GM23338 (cell line): Measurements from ENCODE around the gene NUP205. TPM values are rescaled to one million over a fixed set of nuclear protein-coding genes. Genes with fewer than 3 reads are reported as not detected.

Experiments
- ATAC-seq: fragments of 200-7000 bp; cut with Tn5 transposase; 3 replicates; pipeline ENCODE4 v1.9.1; 2020
- DNase-seq: peaks from one replicate; pipeline ENCODE4 v3.0.0-alpha.2; 2015; ENCODE audit warnings: low spot score
- H2AFZ ChIP-seq: fragments of 200-600 bp; sonication (generic); 2 replicates; pipeline ENCODE4 v1.8.0; 2016; ENCODE audit warnings: antibody characterized with exemption, mild to moderate bottlenecking, moderate library complexity
- H3F3A ChIP-seq: fragments of 200-600 bp; sonication (generic); replicated peaks from 2 replicates; pipeline ENCODE4 v1.8.0; 2017; ENCODE audit warnings: antibody characterized with exemption, mixed run types, low read depth
- H3K27ac ChIP-seq: fragments of 200-600 bp; sonication (generic); 2 replicates; pipeline ENCODE4 v1.6.1; 2016; ENCODE audit warnings: low read depth
- H3K27me3 ChIP-seq: fragments of 200-600 bp; sonication (generic); 2 replicates; pipeline ENCODE4 v1.8.0; 2016; ENCODE audit warnings: mild to moderate bottlenecking, mixed run types, moderate library complexity; ENCODE audit not compliant: insufficient read depth
- H3K36me3 ChIP-seq: fragments of 200-600 bp; sonication (generic); 2 replicates; pipeline ENCODE4 v1.8.0; 2016; ENCODE audit warnings: mild to moderate bottlenecking; ENCODE audit not compliant: insufficient read depth
- H3K4me1 ChIP-seq: fragments of 200-600 bp; sonication (generic); 2 replicates; pipeline ENCODE4 v1.8.0; 2016; ENCODE audit warnings: mild to moderate bottlenecking, moderate library complexity; ENCODE audit not compliant: insufficient read depth
- H3K4me2 ChIP-seq: fragments of 200-600 bp; sonication (generic); 2 replicates; pipeline ENCODE4 v1.7.1; 2017; ENCODE audit warnings: mixed run types
- H3K4me3 ChIP-seq: fragments of 200-600 bp; sonication (generic); 2 replicates; pipeline ENCODE4 v1.6.1; 2016; ENCODE audit warnings: mixed run types
- H3K79me2 ChIP-seq: fragments of 200-600 bp; sonication (generic); replicated peaks from 2 replicates; pipeline ENCODE4 v1.8.0; 2017; ENCODE audit warnings: mild to moderate bottlenecking; ENCODE audit not compliant: insufficient read depth
- H3K9me2 ChIP-seq: fragments of 200-600 bp; sonication (generic); 2 replicates; pipeline ENCODE4 v1.8.0; 2017; ENCODE audit not compliant: insufficient read depth
- H4K20me1 ChIP-seq: fragments of 200-600 bp; sonication (generic); replicated peaks from 2 replicates; pipeline ENCODE4 v1.8.0; 2017; ENCODE audit warnings: mild to moderate bottlenecking; ENCODE audit not compliant: insufficient read depth
- H3K27ac Mint-ChIP-seq: 2 replicates; pipeline ENCODE4 v1.8.0; 2020; ENCODE audit warnings: inconsistent platforms, mild to moderate bottlenecking, moderate library complexity, mixed read lengths
- H3K27me3 Mint-ChIP-seq: 3 replicates; pipeline ENCODE4 v1.8.0; 2022; ENCODE audit warnings: low read depth, mild to moderate bottlenecking, moderate library complexity, mixed read lengths, inconsistent platforms; ENCODE audit not compliant: insufficient read depth, poor library complexity
- H3K36me3 Mint-ChIP-seq: 3 replicates; pipeline ENCODE4 v1.8.0; 2021; ENCODE audit warnings: low read depth, mild to moderate bottlenecking, inconsistent platforms, moderate library complexity, mixed read lengths
- H3K4me1 Mint-ChIP-seq: 3 replicates; pipeline ENCODE4 v1.8.0; 2020; ENCODE audit warnings: mild to moderate bottlenecking, inconsistent platforms, mixed read lengths
- H3K4me3 Mint-ChIP-seq: 3 replicates; pipeline ENCODE4 v1.8.0; 2021; ENCODE audit warnings: moderate library complexity, mild to moderate bottlenecking, inconsistent platforms, mixed read lengths
- H3K9me3 Mint-ChIP-seq: 3 replicates; pipeline ENCODE4 v1.8.0; 2020; ENCODE audit warnings: moderate library complexity, mild to moderate bottlenecking, inconsistent platforms, mixed read lengths
- EZH2 ChIP-seq: fragments of 200-600 bp; sonication (generic); IDR thresholded peaks from one replicate; pipeline ENCODE4 v1.8.0; 2017; ENCODE audit warnings: antibody characterized with exemption, mild to moderate bottlenecking, low read depth; ENCODE audit not compliant: unreplicated experiment
- POLR2AphosphoS5 ChIP-seq: IDR thresholded peaks from 2 replicates; pipeline ENCODE4 v1.6.1; 2016; ENCODE audit warnings: antibody characterized with exemption, low read depth
- polyA plus RNA-seq: library from polyadenylated mRNA; unstranded; fragments of >200 nt; fragmentation: Nextera tagmentation; extraction: Ambion mirVana; gene quantifications from 2 replicates; pipeline ENCODE4 v1.2.1, GENCODE V29; 2016
- total RNA-seq: library from RNA; depleted of rRNA; stranded (reverse); fragments of >200 nt; shearing (Covaris generic); gene quantifications from 2 replicates; pipeline ENCODE4 v1.2.3, GENCODE V29; 2014
- TF ChIP-seq, protein P1 (sequence below): IDR thresholded peaks from 2 replicates; pipeline ENCODE4 v1.6.1; 2016; ENCODE audit warnings: antibody characterized with exemption
- TF ChIP-seq, protein P2 (sequence below): fragments of 250-450 bp; sonication (Bioruptor Pico); IDR thresholded peaks from 2 replicates; pipeline ENCODE4 v1.5.0; 2020; ENCODE audit warnings: mild to moderate bottlenecking, moderate library complexity
- TF ChIP-seq, protein P3 (sequence below), 2 experiments: fragments of 200-600 bp in 1 of 2; sonication (generic) in 1 of 2; conservative IDR thresholded peaks; 2 replicates each; pipeline versions ENCODE4 v1.5.1 to v1.6.1; 2016 to 2017; ENCODE audit warnings: antibody characterized with exemption in 2 of 2, low read depth in 2 of 2, mild to moderate bottlenecking in 2 of 2, moderate library complexity in 1 of 2

The NUP205 gene
- total and polyA plus RNA-seq, 2 experiments from 2014 or later: 150 to 212 TPM

DNA sequence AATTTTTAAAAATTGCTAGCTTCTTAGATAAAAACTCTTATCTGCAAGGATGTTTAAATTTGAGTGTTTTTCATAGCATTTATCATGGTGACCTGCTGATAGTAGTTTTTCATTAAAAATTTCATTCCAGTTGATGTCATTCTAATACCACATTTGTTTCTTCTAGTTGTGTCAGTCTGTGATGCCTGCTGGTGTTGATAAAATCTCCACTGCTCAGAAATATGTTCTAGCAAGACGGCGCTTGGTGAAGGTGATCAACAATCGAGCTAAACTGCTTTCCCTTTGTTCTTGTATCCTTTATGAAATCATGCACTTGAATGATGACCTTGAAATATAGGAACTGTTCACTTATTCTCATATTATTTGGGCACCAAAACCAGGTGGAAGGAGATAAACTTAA is 87.0 kb downstream of the NUP205 start:
- no peak for ATAC-seq
- no peaks in the 10 kb centered on the region for H3K27me3 ChIP-seq
- DNase-seq: no peak
- peaks cover 4% of the 10 kb centered on the region; the same call in 1 of the 2 replicates for H3F3A ChIP-seq
- no peaks in the 10 kb centered on the region for H3K4me1 ChIP-seq
- peaks cover 55% of the 10 kb centered on the region for H3K36me3 ChIP-seq
- no peak overlapping the region for H3K4me2 ChIP-seq
- no peak overlapping the region for H3K27ac Mint-ChIP-seq
- H3K27me3 Mint-ChIP-seq: no peaks in the 10 kb centered on the region
- TF ChIP-seq, protein P1, sequence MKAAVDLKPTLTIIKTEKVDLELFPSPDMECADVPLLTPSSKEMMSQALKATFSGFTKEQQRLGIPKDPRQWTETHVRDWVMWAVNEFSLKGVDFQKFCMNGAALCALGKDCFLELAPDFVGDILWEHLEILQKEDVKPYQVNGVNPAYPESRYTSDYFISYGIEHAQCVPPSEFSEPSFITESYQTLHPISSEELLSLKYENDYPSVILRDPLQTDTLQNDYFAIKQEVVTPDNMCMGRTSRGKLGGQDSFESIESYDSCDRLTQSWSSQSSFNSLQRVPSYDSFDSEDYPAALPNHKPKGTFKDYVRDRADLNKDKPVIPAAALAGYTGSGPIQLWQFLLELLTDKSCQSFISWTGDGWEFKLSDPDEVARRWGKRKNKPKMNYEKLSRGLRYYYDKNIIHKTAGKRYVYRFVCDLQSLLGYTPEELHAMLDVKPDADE: no peak
- TF ChIP-seq EZH2 (no peak), POLR2AphosphoS5 (no peak)
- TF ChIP-seq, protein P2, sequence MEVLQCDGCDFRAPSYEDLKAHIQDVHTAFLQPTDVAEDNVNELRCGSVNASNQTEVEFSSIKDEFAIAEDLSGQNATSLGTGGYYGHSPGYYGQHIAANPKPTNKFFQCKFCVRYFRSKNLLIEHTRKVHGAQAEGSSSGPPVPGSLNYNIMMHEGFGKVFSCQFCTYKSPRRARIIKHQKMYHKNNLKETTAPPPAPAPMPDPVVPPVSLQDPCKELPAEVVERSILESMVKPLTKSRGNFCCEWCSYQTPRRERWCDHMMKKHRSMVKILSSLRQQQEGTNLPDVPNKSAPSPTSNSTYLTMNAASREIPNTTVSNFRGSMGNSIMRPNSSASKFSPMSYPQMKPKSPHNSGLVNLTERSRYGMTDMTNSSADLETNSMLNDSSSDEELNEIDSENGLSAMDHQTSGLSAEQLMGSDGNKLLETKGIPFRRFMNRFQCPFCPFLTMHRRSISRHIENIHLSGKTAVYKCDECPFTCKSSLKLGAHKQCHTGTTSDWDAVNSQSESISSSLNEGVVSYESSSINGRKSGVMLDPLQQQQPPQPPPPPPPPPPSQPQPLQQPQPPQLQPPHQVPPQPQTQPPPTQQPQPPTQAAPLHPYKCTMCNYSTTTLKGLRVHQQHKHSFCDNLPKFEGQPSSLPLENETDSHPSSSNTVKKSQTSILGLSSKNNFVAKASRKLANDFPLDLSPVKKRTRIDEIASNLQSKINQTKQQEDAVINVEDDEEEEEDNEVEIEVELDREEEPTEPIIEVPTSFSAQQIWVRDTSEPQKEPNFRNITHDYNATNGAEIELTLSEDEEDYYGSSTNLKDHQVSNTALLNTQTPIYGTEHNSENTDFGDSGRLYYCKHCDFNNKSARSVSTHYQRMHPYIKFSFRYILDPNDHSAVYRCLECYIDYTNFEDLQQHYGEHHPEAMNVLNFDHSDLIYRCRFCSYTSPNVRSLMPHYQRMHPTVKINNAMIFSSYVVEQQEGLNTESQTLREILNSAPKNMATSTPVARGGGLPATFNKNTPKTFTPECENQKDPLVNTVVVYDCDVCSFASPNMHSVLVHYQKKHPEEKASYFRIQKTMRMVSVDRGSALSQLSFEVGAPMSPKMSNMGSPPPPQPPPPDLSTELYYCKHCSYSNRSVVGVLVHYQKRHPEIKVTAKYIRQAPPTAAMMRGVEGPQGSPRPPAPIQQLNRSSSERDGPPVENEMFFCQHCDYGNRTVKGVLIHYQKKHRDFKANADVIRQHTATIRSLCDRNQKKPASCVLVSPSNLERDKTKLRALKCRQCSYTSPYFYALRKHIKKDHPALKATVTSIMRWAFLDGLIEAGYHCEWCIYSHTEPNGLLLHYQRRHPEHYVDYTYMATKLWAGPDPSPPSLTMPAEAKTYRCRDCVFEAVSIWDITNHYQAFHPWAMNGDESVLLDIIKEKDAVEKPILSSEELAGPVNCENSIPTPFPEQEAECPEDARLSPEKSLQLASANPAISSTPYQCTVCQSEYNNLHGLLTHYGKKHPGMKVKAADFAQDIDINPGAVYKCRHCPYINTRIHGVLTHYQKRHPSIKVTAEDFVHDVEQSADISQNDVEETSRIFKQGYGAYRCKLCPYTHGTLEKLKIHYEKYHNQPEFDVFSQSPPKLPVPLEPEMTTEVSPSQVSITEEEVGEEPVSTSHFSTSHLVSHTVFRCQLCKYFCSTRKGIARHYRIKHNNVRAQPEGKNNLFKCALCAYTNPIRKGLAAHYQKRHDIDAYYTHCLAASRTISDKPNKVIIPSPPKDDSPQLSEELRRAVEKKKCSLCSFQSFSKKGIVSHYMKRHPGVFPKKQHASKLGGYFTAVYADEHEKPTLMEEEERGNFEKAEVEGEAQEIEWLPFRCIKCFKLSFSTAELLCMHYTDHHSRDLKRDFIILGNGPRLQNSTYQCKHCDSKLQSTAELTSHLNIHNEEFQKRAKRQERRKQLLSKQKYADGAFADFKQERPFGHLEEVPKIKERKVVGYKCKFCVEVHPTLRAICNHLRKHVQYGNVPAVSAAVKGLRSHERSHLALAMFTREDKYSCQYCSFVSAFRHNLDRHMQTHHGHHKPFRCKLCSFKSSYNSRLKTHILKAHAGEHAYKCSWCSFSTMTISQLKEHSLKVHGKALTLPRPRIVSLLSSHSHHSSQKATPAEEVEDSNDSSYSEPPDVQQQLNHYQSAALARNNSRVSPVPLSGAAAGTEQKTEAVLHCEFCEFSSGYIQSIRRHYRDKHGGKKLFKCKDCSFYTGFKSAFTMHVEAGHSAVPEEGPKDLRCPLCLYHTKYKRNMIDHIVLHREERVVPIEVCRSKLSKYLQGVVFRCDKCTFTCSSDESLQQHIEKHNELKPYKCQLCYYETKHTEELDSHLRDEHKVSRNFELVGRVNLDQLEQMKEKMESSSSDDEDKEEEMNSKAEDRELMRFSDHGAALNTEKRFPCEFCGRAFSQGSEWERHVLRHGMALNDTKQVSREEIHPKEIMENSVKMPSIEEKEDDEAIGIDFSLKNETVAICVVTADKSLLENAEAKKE (CRISPR knock-in tag): no peak
- TF ChIP-seq, protein P3, sequence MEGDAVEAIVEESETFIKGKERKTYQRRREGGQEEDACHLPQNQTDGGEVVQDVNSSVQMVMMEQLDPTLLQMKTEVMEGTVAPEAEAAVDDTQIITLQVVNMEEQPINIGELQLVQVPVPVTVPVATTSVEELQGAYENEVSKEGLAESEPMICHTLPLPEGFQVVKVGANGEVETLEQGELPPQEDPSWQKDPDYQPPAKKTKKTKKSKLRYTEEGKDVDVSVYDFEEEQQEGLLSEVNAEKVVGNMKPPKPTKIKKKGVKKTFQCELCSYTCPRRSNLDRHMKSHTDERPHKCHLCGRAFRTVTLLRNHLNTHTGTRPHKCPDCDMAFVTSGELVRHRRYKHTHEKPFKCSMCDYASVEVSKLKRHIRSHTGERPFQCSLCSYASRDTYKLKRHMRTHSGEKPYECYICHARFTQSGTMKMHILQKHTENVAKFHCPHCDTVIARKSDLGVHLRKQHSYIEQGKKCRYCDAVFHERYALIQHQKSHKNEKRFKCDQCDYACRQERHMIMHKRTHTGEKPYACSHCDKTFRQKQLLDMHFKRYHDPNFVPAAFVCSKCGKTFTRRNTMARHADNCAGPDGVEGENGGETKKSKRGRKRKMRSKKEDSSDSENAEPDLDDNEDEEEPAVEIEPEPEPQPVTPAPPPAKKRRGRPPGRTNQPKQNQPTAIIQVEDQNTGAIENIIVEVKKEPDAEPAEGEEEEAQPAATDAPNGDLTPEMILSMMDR (conservative IDR thresholded peaks at IDR 0.05; ENCODE audit: low read depth in 2 of 2): no peak
- H3K9me3 Mint-ChIP-seq: no peaks in the 10 kb centered on the region; the same call in 2 of the 3 replicates
- H3K4me3 Mint-ChIP-seq: no peak overlapping the region
- H3K4me1 Mint-ChIP-seq: no peaks in the 10 kb centered on the region; the same call in 2 of the 3 replicates
- H3K36me3 Mint-ChIP-seq: peaks cover 91% of the 10 kb centered on the region
- no peak overlapping the region for H2AFZ ChIP-seq
- no peak overlapping the region for H3K4me3 ChIP-seq
- peaks cover 7% of the 10 kb centered on the region for H4K20me1 ChIP-seq
- no peaks in the 10 kb centered on the region for H3K9me2 ChIP-seq
- peak overlapping the region; percentile 71 for H3K27ac ChIP-seq
- no peaks in the 10 kb centered on the region for H3K79me2 ChIP-seq
